Left ventricle myocardium superior (tissue), 1 donor: ENCODE results near the gene TMSB4X. TPM values are rescaled to one million over a fixed set of nuclear protein-coding genes. Genes with fewer than 3 reads are reported as not detected.
"Not testable (repeated sequence)": the region's sequence is repeated elsewhere in the genome, so short reads cannot be mapped to it uniquely, and the experiment has no call there.

ENCODE experiments used
- ATAC-seq: fragments of 200-7000 bp; cut with Tn5 transposase; one replicate; pipeline ENCODE4 v1.9.1; 2020; ENCODE audit warnings: mild to moderate bottlenecking, moderate library complexity
- DNase-seq: peaks from one replicate; pipeline ENCODE4 v3.0.0-alpha.2; 2020
- intact Hi-C: fragments of 100-400 bp; cut with micrococcal nuclease; formaldehyde crosslinking; loops from one replicate; pipeline ENCODE4 v1.11.0; 2022
- total RNA-seq: library from RNA; stranded (reverse); fragmentation: NEBNext Ultra II Directional; extraction: Animal tissue kit (Norgen Biotek cat#: 25700); gene quantifications from one replicate; pipeline ENCODE4 v1.2.1, GENCODE V29; 2021
- donor health status: DM: no; HTN: yes; CAD: no; lungs with severe emphysema.

TMSB4X gene
- total RNA-seq, 1 donor from 2014 or later: 942 TPM

DNA sequence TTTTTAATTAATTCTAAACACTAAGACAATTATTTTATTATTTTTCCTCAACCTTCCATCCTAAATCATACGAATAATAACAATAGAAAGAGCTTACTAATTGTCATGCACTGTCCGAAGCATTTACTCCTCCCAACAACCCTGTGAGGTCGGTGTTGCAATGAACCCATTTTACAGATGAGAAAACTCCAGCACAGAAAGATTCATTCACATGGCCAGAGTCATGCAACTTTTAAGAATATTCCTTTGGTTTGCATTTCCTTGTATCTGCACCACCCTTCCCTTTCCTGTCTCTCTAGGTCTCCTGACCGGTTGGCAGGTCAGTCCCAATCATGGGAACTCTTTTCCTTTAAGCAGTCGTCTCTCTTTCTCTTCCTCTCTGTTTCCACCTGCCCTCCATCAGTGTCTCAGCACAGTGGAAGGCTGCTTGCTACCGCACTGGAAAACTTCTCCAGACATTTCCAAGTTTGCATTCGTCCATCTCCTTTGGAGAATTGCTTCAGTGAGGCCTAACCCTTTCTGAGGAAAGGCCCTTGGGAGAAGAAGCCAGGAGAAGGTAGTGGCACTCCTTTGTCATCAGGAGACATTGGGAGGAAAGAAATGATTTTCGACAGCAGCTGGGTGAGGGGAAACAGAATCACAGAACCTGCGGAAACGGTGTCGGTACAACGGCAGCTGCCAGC, 1.9 kb upstream of the TMSB4X start:
- intact Hi-C loops: loop anchor here (10.0 kb wide), 1 partner anchor 512 kb away; no protein-coding TSS in a partner anchor
- ATAC-seq: no peak

DNA sequence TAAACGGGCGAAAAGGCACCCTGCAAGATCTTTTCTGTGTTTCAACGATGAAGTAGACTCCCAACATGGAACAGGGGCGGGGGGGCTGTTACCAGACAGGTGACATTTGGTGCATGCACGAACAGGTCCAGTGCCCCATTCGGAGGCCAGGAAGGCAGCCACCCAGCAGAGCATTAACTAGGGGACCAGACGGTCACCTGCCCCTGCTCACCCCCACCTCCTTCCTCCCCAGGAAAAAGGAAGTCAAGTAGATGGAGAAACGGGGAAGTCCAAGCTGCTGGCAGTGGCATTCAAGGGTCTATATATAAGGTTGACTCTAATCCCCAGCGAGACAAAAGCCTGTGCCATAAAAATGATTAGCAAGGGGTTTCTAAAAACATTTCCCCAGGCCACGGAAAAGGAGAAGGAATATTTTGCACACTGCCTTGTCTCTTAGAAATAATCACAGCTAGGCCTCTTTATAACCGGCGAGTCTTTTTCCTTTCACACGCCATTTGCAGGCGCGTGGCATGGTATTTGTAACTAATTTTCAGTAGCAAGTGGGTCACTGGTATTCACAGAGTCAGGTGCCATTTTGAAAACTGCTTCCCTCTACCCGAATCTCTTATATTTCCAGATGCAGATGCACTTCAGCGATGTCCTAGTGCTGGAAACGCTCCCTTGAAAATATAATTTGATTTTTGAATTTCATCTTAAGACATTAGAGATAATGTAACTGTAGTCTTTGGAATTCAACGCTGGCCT, 1.2 kb upstream of the TMSB4X start:
- peak; percentile 4 for ATAC-seq
- peak; percentile 34 for DNase-seq
- intact Hi-C loops: loop anchor here (10.0 kb wide), 1 partner anchor 511 kb away; no protein-coding TSS in a partner anchor

More for the DNA sequence above, 1.9 kb upstream of the TMSB4X start:
- DNase-seq: no peak

DNA sequence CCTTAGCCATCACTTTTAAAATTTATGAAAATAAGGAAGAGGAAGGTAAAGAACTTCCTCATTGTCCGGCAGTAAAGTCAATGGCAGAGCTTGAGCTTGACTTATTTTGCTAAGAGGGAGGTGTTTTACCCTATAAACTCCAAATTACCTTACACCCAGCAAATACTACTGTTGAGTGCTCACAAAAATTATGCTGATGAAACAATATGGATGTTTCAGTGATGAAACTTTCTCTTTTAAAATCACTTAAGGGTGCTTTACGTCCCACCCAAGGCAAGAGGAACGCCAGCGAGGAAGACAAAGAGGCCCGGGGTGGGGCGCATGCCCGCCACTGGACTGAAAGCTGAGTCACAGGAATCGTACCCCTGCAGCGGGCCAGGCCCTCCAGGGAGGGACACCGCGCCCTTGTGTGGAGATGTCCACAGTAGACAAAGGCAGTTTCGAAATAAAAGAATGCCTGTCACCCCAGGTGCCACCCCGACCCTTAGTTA, 560 bp upstream of the TMSB4X start:
- ATAC-seq (peak; percentile 59), DNase-seq (peak; percentile 77)
- intact Hi-C loops: loop anchor here (10.0 kb wide), 1 partner anchor 510 kb away; no protein-coding TSS in a partner anchor

DNA sequence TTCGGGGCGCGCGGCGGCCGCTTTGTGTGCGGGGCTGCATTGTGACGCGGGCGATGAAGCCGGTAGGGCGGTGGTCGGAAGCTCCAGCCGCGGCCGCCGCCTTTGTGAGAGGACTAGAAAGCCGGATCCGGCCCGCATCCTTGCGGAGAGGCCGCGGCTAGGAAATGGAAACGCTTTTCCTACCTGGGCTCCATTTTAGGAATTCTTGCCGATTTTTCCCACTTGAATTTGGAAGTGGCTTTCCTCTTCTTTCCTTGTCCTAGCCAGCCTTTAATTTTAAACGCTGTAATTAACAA, 708 bp downstream of the TMSB4X start:
- ATAC-seq (peak; percentile 10), DNase-seq (peak; percentile 52)
- intact Hi-C loops: loop anchor here (10.0 kb wide), 1 partner anchor 509 kb away; no protein-coding TSS in a partner anchor

DNA sequence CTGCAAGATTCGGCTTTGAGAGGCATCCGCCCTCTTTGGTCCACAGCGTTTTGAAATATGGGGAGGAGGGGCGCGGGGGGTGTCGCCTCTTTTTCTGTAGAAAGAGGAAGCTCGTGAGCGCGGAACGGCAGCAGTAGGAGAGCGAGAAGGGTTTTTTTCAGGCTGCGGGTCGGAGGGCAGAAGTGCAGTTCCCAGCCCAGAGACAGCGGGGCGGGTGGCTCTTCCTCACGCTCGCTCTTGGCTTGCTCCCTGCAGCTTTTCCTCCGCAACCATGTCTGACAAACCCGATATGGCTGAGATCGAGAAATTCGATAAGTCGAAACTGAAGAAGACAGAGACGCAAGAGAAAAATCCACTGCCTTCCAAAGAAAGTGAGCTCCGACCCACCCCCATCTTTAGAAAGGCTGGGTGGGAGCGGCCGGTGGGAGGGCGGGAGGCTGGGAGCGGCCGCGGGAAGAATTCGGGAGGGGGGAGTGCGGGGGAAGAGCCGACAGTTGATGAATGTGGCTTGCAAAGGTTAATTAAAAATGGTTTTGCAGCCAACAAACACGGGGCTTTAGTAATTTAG, 1.2 kb downstream of the TMSB4X start:
- DNase-seq (peak; percentile 48), ATAC-seq (peak; percentile 30)
- intact Hi-C loops: loop anchor here (10.0 kb wide), 1 partner anchor 509 kb away; no protein-coding TSS in a partner anchor

DNA sequence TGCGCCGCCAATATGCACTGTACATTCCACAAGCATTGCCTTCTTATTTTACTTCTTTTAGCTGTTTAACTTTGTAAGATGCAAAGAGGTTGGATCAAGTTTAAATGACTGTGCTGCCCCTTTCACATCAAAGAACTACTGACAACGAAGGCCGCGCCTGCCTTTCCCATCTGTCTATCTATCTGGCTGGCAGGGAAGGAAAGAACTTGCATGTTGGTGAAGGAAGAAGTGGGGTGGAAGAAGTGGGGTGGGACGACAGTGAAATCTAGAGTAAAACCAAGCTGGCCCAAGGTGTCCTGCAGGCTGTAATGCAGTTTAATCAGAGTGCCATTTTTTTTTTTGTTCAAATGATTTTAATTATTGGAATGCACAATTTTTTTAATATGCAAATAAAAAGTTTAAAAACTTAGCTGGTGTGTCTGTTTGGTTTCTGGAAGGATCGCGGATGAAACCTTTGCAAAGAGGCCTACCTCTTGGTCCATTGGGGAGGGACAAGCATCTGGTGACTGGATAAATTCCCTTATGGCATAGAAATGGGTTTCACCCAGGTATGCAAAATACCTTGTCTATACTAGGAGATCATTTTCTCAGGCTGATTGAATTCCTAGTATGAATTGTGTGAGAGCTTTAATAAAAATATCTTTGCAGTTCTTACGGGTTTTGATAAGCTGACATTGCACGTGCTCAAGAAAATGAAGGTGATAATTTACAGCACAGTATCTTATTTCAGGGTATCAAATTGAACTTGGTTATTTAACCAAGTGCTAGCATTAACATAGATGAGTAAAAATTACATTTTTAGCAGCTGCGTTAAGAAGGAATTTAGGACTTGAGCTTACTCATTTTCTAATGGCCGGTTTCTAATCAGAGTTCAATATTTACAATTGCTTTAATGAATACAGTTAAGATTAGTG, 2.2 kb downstream of the TMSB4X start:
- ATAC-seq, DNase-seq: not testable (repeated sequence)
- intact Hi-C loops: loop anchor here (10.0 kb wide), 1 partner anchor 508 kb away; no protein-coding TSS in a partner anchor

DNA sequence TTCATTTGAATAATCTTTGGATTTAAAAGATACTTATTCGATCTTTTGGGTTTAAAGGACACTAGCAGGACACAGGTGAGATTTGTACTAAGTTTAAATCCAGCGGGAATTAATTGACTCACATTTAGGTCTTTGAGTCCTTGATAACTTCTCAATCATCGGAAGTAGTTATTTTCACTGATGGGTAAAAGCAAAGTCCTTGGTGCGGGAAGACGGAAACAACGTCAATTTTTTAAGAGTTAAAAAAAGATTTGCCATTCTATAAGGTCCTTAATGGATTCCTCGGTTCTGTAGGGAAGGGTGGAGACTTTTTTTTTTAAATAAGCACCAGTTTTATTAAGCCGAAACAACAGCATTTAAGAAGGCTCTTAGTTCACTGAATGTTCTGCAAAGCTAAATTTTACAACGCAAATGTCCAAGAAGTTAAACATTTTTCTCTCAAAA, 2.9 kb downstream of the TMSB4X start:
- intact Hi-C loops: loop anchor here (10.0 kb wide), 1 partner anchor 507 kb away; no protein-coding TSS in a partner anchor
- no peak for ATAC-seq

DNA sequence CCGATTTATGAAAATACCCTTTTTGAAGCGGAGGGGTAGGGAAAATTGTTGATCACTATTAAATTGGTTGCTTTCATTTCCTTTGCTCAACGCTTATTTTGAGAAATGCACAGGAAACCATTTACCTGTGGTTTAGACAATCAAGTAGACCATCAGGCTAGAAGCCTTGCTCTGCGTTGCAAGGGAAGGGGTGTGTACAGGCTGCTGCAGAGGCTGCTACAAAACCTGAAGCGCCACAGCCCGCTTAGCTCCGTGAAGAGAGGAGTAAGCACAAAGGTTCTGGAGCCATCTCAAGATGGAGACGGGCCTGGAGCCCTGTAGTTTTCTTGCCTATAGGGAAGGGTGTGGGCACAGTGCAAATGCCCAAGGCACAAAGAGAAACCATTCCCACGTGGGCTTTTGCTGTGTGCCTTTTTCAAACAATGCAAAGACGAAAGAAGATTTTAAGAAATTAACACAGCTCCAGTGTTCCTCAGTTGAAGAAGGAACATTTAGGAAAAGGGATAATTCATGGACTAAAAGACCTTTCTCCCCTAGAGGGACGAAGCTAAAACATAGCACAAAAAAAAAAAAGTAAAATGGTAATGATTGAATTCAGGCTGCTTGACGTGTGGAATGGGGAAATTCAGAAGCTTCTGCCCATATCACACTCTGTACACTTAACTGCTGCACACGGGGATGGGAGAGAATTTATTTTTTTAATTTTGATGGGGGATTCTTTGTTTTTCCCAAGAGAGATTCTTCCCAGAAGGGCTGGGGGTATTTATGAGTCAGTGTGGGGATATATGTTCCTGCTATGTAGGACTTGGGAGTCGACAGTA, 3.5 kb downstream of the TMSB4X start:
- intact Hi-C loops: loop anchor here (10.0 kb wide), 1 partner anchor 506 kb away; no protein-coding TSS in a partner anchor
- DNase-seq (peak; percentile 49), ATAC-seq (peak; percentile 21)

More for the DNA sequence above, 2.9 kb downstream of the TMSB4X start:
- DNase-seq: no peak

DNA sequence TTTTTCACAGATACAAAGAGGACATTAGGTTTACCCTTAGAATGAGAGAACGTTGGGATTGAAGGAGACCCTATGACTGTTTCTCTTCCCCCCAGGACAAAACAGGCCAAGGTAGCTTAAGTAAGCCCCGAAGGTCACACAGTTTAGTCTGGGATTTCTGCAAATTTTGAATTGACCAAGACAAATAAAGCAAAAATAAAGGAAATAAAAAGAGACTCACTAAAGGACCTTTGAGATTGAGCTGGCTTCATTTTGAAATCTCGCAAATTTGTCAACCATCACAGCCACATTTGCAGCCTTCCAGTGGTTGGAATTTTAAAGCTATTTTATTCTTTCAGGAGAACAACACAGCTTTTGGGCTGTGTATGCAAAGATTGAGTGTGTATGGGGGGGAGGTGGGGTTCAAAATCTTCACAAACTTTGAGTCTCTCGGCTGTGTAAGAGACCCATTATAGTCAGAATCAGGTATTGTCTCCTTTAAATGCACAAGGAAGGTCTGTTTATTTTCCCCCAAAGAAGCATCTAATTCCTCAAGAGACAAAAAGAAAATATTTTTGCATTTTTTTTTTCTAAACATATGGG, 4.2 kb downstream of the TMSB4X start:
- no peak for DNase-seq
- ATAC-seq: no peak
- intact Hi-C loops: loop anchor here (10.0 kb wide), 1 partner anchor 506 kb away; no protein-coding TSS in a partner anchor

DNA sequence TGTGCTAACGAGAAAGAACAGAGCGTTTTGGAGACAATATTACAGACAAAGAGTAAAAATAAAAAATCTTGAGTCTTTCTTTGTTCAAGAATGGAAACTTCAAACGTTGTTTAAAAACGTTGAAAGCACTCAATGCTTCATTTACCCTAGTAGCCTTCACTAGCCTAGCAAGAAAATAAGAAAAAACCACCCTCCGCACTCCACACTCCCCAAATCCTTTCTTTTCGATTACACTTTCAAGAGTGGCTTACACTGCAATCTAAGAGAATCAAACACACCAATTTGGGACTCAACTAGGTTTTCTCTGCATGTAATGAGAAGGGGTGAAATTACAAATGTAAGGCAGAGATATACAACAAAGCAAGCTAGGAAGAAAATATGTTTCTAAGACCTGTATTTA, 4.7 kb downstream of the TMSB4X start:
- no peak for ATAC-seq
- intact Hi-C loops: loop anchor here (10.0 kb wide), 1 partner anchor 505 kb away; no protein-coding TSS in a partner anchor
- no peak for DNase-seq

DNA sequence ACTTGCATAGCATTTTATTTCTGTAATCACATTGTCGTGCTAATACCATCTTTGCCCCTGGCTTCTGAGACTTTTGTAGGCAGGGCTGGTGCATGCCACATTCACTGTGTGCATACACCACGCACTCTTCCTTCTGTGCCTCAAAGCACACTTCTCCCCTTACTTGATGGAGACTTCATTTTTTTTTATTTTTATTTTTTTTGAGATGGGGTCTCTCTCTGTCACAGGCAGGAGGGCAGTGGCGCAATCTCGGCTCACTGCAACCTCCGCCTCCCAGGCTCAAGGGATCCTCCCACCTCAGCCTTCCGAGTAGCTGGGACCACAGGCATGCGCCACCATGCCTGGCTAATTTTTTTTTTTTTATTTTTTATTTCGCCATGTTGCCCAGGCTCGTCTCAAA, 5.1 kb downstream of the TMSB4X start:
- intact Hi-C loops, DNase-seq, ATAC-seq: not testable (repeated sequence)

DNA sequence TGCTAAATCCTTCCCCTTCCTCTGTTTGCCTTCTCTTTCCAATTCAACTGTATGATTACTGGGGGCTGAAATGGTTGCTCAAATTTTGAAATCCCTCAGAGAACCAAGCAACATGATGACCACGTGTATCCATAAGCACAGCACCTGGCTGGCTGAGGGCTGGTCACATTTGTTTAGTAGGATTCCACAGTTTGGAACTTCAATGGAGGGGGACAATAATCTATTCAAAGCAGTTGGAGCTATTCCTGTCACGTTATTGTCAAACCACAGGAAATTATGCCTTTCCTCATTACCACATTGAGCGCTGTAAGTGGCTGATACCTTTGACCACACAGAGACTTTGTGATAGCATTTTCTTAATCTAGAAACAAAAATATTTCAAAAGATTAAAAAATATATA, 7.0 kb downstream of the TMSB4X start:
- no peak for ATAC-seq
- intact Hi-C loops: no loop called here
- DNase-seq: no peak

DNA sequence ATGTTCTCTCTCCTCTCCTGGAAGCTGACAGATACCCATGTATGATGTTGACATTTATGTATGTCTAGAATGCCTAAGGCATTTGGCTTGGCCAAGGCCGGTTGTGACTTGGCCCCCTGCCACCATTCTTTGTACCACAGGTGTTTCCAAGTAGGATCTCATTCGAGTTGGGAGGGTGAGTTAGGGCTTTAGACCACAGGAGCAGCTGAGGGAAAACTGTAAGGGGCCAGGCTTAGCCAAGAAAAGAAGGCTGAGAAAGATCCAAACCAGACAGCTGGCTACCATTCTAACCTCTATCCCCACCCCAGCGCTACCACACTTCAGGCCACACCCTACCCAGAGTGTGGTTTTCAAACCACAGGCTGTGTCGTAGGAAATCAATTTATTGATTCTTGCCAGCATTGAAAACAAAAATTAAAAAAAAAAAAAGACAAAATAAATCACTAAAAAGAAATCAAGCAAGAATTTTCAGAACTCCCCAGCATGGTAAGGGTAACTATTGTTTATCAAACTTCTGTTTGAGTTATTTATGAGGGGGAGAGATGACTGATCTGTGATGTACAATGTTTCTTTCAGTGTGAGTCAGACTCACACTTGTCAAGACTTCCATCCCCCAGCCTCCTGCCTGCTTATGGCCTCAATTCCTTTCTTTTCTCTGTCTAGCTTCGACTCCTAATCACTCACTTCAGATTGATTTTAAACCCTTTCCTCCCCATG, 9.9 kb downstream of the TMSB4X start:
- intact Hi-C loops: no loop called here
- ATAC-seq (peak; percentile 52), DNase-seq (peak; percentile 38)

DNA sequence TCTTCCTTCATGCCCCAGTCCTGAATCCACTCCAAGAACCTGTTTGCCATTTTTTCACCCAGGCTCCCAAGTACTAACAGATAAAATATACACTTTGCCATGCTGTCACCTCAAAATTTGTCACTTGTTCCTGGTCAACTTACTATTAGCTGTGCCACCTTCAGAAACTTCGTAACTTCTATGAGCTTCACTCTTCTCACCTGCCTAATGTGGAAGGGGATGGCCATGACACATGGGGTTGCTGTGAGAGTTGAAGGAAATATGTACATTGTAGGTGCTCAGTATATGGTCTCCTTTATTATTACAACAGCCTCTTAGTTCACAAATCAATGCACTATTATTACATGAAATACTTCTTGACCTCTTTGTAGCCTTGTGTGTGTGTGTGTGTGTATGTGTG, 10.4 kb downstream of the TMSB4X start:
- ATAC-seq: no peak
- DNase-seq: no peak
- intact Hi-C loops: no loop called here

DNA sequence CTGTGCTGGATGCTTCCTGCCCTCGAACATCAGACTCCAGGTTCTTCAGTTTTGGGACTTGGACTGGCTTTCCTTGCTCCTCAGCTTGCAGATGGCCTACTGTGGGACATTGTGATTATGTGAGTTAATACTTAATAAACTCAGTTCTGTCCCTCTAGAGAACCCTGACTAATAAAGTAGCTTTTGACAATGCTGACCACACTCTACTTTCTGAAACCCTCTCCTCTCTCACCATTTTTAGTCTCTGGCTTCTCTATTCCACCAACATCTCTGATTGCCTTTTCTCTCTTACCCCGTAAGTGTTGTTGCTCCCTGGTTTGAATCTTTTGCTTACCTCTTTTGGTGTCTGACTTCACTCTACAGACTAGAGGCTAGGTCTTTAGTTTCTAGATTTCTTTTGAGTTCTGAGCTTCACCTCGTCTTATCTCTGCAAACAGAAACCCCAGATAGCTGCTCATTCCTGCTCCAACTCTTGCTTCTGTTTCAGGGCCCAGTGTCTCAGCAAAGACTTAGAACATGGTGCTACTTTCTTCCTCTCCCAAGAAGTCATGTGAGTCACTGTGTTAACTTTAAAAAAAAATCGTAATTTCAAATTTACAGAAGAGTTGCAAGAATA, 11.4 kb downstream of the TMSB4X start:
- intact Hi-C loops: no loop called here
- DNase-seq (no peak), ATAC-seq (no peak)

DNA sequence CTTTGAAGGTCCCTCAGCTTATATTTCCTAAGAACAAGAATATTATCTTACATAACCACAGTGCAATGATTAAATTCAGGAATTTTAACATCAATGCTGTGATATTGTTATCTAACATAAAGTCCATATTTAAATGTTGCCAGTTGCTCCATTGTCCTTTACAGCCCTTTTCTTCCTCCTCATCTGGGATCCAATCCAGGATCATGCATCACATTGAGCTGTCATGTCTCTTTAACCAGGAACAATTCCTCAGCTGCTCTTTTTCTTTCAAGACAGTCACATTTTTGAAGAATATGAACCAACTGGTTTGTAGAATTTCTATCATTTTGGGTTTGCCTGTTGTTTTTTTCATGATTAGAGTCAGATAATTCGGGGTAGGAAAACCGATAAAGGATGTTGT, 12.0 kb downstream of the TMSB4X start:
- ATAC-seq (no peak), DNase-seq (no peak)
- intact Hi-C loops: no loop called here
